ENCODE results near the gene XRN2. TPM values are rescaled to one million over a fixed set of nuclear protein-coding genes. Genes with fewer than 3 reads are reported as not detected.

Gene XRN2
- total and polyA plus RNA-seq, 2 experiments from 2014 or later, result 39.6 to 79.1 TPM

DNA sequence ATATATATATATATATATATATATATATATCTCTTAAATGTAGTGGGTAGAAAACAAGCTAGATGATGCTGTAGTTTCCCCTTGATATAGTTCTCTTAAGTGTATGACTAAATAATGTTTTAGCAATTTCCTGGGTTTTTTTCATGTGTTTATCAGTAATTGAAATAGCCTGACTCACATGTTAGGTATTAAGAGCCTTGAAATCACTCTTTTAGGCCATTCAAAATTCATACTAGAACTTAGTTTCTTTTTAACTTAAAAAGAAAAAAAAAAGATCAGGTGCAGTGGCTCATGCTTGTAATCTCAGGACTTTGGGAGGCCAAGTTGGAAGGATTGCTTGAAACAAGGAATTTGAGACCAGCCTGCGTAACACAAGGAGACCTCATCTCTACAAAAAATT is 50.1 kb downstream of the XRN2 start:
- no peaks in the 10 kb centered on the region for H3K9me2 ChIP-seq (replicated peaks; ENCODE audit: insufficient read depth)
- H3K79me2 ChIP-seq, result no peaks in the 10 kb centered on the region
- no peaks in the 10 kb centered on the region for H3K36me3 ChIP-seq (replicated peaks; ENCODE audit: insufficient read depth, low read depth)
- no peak overlapping the region for H3K4me3 ChIP-seq
- H3K27ac ChIP-seq, result no peak overlapping the region
- no peak for DNase-seq (ENCODE audit: low spot score)
- H2AFZ ChIP-seq, result no peak overlapping the region
- H4K20me1 ChIP-seq (ENCODE audit: insufficient read depth, poor library complexity, severe bottlenecking), result no peaks in the 10 kb centered on the region
- no peak for TF ChIP-seq EZH2phosphoT487 (IDR thresholded peaks at IDR 0.05; ENCODE audit: low read depth, severe bottlenecking, unreplicated experiment)
- TF ChIP-seq, protein P1, sequence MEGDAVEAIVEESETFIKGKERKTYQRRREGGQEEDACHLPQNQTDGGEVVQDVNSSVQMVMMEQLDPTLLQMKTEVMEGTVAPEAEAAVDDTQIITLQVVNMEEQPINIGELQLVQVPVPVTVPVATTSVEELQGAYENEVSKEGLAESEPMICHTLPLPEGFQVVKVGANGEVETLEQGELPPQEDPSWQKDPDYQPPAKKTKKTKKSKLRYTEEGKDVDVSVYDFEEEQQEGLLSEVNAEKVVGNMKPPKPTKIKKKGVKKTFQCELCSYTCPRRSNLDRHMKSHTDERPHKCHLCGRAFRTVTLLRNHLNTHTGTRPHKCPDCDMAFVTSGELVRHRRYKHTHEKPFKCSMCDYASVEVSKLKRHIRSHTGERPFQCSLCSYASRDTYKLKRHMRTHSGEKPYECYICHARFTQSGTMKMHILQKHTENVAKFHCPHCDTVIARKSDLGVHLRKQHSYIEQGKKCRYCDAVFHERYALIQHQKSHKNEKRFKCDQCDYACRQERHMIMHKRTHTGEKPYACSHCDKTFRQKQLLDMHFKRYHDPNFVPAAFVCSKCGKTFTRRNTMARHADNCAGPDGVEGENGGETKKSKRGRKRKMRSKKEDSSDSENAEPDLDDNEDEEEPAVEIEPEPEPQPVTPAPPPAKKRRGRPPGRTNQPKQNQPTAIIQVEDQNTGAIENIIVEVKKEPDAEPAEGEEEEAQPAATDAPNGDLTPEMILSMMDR (IDR thresholded peaks at IDR 0.05; ENCODE audit: poor library complexity), result no peak
- TF ChIP-seq EZH2 (IDR thresholded peaks at IDR 0.05; ENCODE audit: borderline replicate concordance), result no peak
- H3K27me3 ChIP-seq, result no peaks in the 10 kb centered on the region
- no peaks in the 10 kb centered on the region for H3K9me3 ChIP-seq (ENCODE audit: low read depth)
- 100% methylated on average over 1 of the region's 1 CpG for WGBS (ENCODE audit: low lambda C conversion rate, missing lambda C conversion rate)
- H3K4me1 ChIP-seq (ENCODE audit: insufficient read depth), result no peaks in the 10 kb centered on the region
- H3K4me2 ChIP-seq, result no peak overlapping the region

DNA sequence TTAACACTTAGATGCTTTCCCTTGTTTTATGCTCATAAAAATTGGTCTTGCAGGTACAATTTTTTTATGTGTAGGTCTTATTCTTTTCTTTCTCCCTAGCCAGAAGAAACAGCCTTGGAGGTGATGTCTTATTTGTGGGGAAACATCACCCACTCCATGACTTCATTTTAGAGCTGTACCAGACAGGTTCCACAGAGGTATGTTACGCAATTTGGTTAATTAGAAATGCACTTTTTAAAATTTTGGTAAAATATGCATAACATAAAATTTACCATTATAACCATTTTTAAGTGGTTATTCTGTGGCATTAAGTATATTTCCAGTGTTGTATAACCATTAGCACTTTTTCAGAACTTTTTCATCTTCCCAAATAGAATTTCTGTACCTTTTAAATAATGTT is 52.9 kb downstream of the XRN2 start:
- DNase-seq (ENCODE audit: low spot score), result no peak
- Histone ChIP-seq H3K4me3 (no peak overlapping the region), H3K36me3 (replicated peaks; ENCODE audit: insufficient read depth, low read depth) (no peaks in the 10 kb centered on the region), H3K9me2 (replicated peaks; ENCODE audit: insufficient read depth) (no peaks in the 10 kb centered on the region), H3K4me2 (no peak overlapping the region), H3K27ac (no peak overlapping the region), H3K27me3 (no peaks in the 10 kb centered on the region), H3K9me3 (ENCODE audit: low read depth) (no peaks in the 10 kb centered on the region), H4K20me1 (ENCODE audit: insufficient read depth, poor library complexity, severe bottlenecking) (no peaks in the 10 kb centered on the region), H2AFZ (no peak overlapping the region), H3K4me1 (ENCODE audit: insufficient read depth) (no peaks in the 10 kb centered on the region), H3K79me2 (no peaks in the 10 kb centered on the region)
- 0% methylated on average over 1 of the region's 1 CpG for WGBS (ENCODE audit: low lambda C conversion rate, missing lambda C conversion rate)
- no peak for TF ChIP-seq EZH2phosphoT487 (IDR thresholded peaks at IDR 0.05; ENCODE audit: low read depth, severe bottlenecking, unreplicated experiment)
- TF ChIP-seq, protein P1 (IDR thresholded peaks at IDR 0.05; ENCODE audit: poor library complexity), result no peak
- no peak for TF ChIP-seq EZH2 (IDR thresholded peaks at IDR 0.05; ENCODE audit: borderline replicate concordance)

GRCh38 chr20:21356386-21356785 is 53.3 kb downstream of the XRN2 start:
- H3K9me2 ChIP-seq (replicated peaks; ENCODE audit: insufficient read depth), result no peaks in the 10 kb centered on the region
- no peaks in the 10 kb centered on the region for H4K20me1 ChIP-seq (ENCODE audit: insufficient read depth, poor library complexity, severe bottlenecking)
- no peak overlapping the region for H3K4me2 ChIP-seq
- H3K4me3 ChIP-seq, result no peak overlapping the region
- DNase-seq (ENCODE audit: low spot score), result no peak
- no peaks in the 10 kb centered on the region for H3K36me3 ChIP-seq (replicated peaks; ENCODE audit: insufficient read depth, low read depth)
- no peak for TF ChIP-seq EZH2phosphoT487 (IDR thresholded peaks at IDR 0.05; ENCODE audit: low read depth, severe bottlenecking, unreplicated experiment)
- no peak for TF ChIP-seq EZH2 (IDR thresholded peaks at IDR 0.05; ENCODE audit: borderline replicate concordance)
- TF ChIP-seq, protein P1 (IDR thresholded peaks at IDR 0.05; ENCODE audit: poor library complexity), result no peak
- no peaks in the 10 kb centered on the region for H3K79me2 ChIP-seq
- no peak overlapping the region for H2AFZ ChIP-seq
- no peaks in the 10 kb centered on the region for H3K27me3 ChIP-seq
- no peaks in the 10 kb centered on the region for H3K9me3 ChIP-seq (ENCODE audit: low read depth)
- no peaks in the 10 kb centered on the region for H3K4me1 ChIP-seq (ENCODE audit: insufficient read depth)
- no peak overlapping the region for H3K27ac ChIP-seq

GRCh38 chr20:21357844-21358243 is 54.7 kb downstream of the XRN2 start:
- H2AFZ ChIP-seq, result no peak overlapping the region
- no peaks in the 10 kb centered on the region for H3K79me2 ChIP-seq
- peak overlapping the region; percentile 28 for H3K27ac ChIP-seq
- no peak for TF ChIP-seq EZH2 (IDR thresholded peaks at IDR 0.05; ENCODE audit: borderline replicate concordance)
- no peak for TF ChIP-seq EZH2phosphoT487 (IDR thresholded peaks at IDR 0.05; ENCODE audit: low read depth, severe bottlenecking, unreplicated experiment)
- TF ChIP-seq, protein P1 (IDR thresholded peaks at IDR 0.05; ENCODE audit: poor library complexity), result no peak
- no peak overlapping the region for H3K4me3 ChIP-seq
- peak; percentile 5 for DNase-seq (ENCODE audit: low spot score)
- no peaks in the 10 kb centered on the region for H3K9me3 ChIP-seq (ENCODE audit: low read depth)
- no peaks in the 10 kb centered on the region for H3K36me3 ChIP-seq (replicated peaks; ENCODE audit: insufficient read depth, low read depth)
- H3K4me2 ChIP-seq, result no peak overlapping the region
- H3K4me1 ChIP-seq (ENCODE audit: insufficient read depth), result no peaks in the 10 kb centered on the region
- WGBS (ENCODE audit: low lambda C conversion rate, missing lambda C conversion rate), result 33% methylated on average over 1 of the region's 1 CpG
- no peaks in the 10 kb centered on the region for H3K27me3 ChIP-seq
- no peaks in the 10 kb centered on the region for H3K9me2 ChIP-seq (replicated peaks; ENCODE audit: insufficient read depth)
- no peaks in the 10 kb centered on the region for H4K20me1 ChIP-seq (ENCODE audit: insufficient read depth, poor library complexity, severe bottlenecking)

All from hepatocyte (in vitro differentiated cells).